A549 (cell line): ENCODE results near the gene BCO2. TPM values are rescaled to one million over a fixed set of nuclear protein-coding genes. Genes with fewer than 3 reads are reported as not detected.

Experiments
- ATAC-seq, 2 experiments: fragments of 200-7000 bp in 1 of 2; fragments of >200 bp in 1 of 2; cut with Nextera tagmentation in 1 of 2; cut with Tn5 transposase in 1 of 2; 3 replicates each; pipeline versions ENCODE4 v1.8.0 to v1.9.1; 2018 to 2020; ENCODE audit warnings: mild to moderate bottlenecking in 1 of 2, moderate library complexity in 1 of 2
- CTCF ChIA-PET: fragments of 300-600 bp; sonication (Branson Sonifier 250); formaldehyde crosslinking; extraction: SDS; loops from one replicate; lab custom pipeline; 2021; ENCODE audit warnings: antibody characterized with exemption, inconsistent platforms; lab: Yijun Ruan, JAX
- POLR2A ChIA-PET: fragments of 350-600 bp; formaldehyde crosslinking; extraction: SDS; loops from one replicate; lab custom pipeline; 2021; ENCODE audit warnings: antibody characterized with exemption, inconsistent platforms; lab: Yijun Ruan, JAX
- DNase-seq, 2 experiments: peaks; one replicate each; pipeline versions ENCODE4 v3.0.0 to v3.0.0-alpha.2; 2011 to 2016; ENCODE audit warnings: low read depth in 1 of 2, low spot score in 1 of 2
- FAIRE-seq: peaks from 2 replicates; lab custom pipeline; 2011; peaks lifted over from hg19 to GRCh38; lab: Jason Lieb, UNC
- H3K27ac ChIP-seq, 2 experiments: fragments of >200 bp; sonication (Bioruptor Twin); formaldehyde crosslinking; 3 replicates each; pipeline ENCODE4 v1.5.1; 2016 to 2017
- H3K4me1 ChIP-seq: fragments of >200 bp; sonication (Bioruptor Twin); formaldehyde crosslinking; 3 replicates; pipeline ENCODE4 v1.6.1; 2016
- H3K4me2 ChIP-seq: fragments of >200 bp; sonication (Bioruptor Twin); formaldehyde crosslinking; 3 replicates; pipeline ENCODE4 v1.6.1; 2016
- H3K4me3 ChIP-seq: fragments of >200 bp; sonication (Bioruptor Twin); formaldehyde crosslinking; 3 replicates; pipeline ENCODE4 v1.5.1; 2016
- H3K9me3 ChIP-seq: fragments of >200 bp; sonication (Bioruptor Twin); formaldehyde crosslinking; 3 replicates; pipeline ENCODE4 v1.6.1; 2016
- CBX2 ChIP-seq: fragments of 200-600 bp; sonication (generic); IDR thresholded peaks from 2 replicates; pipeline ENCODE4 v1.6.1; 2016; ENCODE audit warnings: low read depth, mild to moderate bottlenecking, borderline replicate concordance
- CBX8 ChIP-seq: fragments of 200-600 bp; sonication (generic); IDR thresholded peaks from 2 replicates; pipeline ENCODE4 v1.6.1; 2016
- CEBPB ChIP-seq, 2 experiments: fragments of >200 bp in 1 of 2; sonication (Bioruptor Twin) in 1 of 2; formaldehyde crosslinking in 1 of 2; IDR thresholded peaks; 2 replicates each; pipeline ENCODE4 v1.6.1; 2012 to 2016
- CHD4 ChIP-seq: fragments of 200-600 bp; sonication (generic); IDR thresholded peaks from 2 replicates; pipeline ENCODE4 v1.6.1; 2016; ENCODE audit warnings: antibody characterized with exemption, mild to moderate bottlenecking, borderline replicate concordance
- CTCF ChIP-seq: fragments of >200 bp; sonication (Bioruptor Twin); formaldehyde crosslinking; IDR thresholded peaks from 3 replicates; pipeline ENCODE4 v1.5.1; 2016
- E2F6 ChIP-seq: IDR thresholded peaks from 2 replicates; pipeline ENCODE4 v1.6.1; 2012; ENCODE audit warnings: low read depth, borderline replicate concordance
- EHF ChIP-seq: fragments of 250-450 bp; sonication (Bioruptor Pico); IDR thresholded peaks from 2 replicates; pipeline ENCODE4 v1.5.0; 2020; ENCODE audit warnings: mild to moderate bottlenecking
- EHMT2 ChIP-seq: fragments of 200-600 bp; sonication (generic); IDR thresholded peaks from 2 replicates; pipeline ENCODE4 v1.6.1; 2016; ENCODE audit warnings: antibody characterized with exemption, low read depth, mild to moderate bottlenecking, moderate library complexity
- FOXS1 ChIP-seq: fragments of 250-450 bp; sonication (Bioruptor Pico); IDR thresholded peaks from 2 replicates; pipeline ENCODE4 v1.5.0; 2020; ENCODE audit warnings: mild to moderate bottlenecking, moderate library complexity
- HMGXB4 ChIP-seq: fragments of 250-450 bp; sonication (Bioruptor Pico); IDR thresholded peaks from 2 replicates; pipeline ENCODE4 v1.5.0; 2021; ENCODE audit warnings: mild to moderate bottlenecking, moderate library complexity, borderline replicate concordance
- HOXB5 ChIP-seq: fragments of 250-450 bp; sonication (Bioruptor Pico); IDR thresholded peaks from 2 replicates; pipeline ENCODE4 v1.5.0; 2020; ENCODE audit warnings: mild to moderate bottlenecking, moderate library complexity
- JUN ChIP-seq, 2 experiments: fragments of >200 bp; sonication (Bioruptor Twin); formaldehyde crosslinking; IDR thresholded peaks; 2 replicates in 1 of 2; 3 replicates in 1 of 2; pipeline ENCODE4 v1.6.1; 2016 to 2017
- MYC ChIP-seq: IDR thresholded peaks from 2 replicates; pipeline ENCODE4 v1.6.1; 2012; ENCODE audit warnings: mild to moderate bottlenecking, inconsistent platforms, low read length, improper control_type of control experiment, borderline replicate concordance
- NPAS2 ChIP-seq: fragments of 250-450 bp; sonication (Bioruptor Pico); IDR thresholded peaks from 2 replicates; pipeline ENCODE4 v1.8.0; 2022; ENCODE audit warnings: mild to moderate bottlenecking, moderate library complexity, borderline replicate concordance
- PBX3 ChIP-seq: IDR thresholded peaks from 2 replicates; pipeline ENCODE4 v1.6.1; 2012
- POLR2AphosphoS2 ChIP-seq: conservative IDR thresholded peaks from 2 replicates; pipeline ENCODE4 v1.6.1; 2012; ENCODE audit warnings: low read length, improper control_type of control experiment, inconsistent platforms
- RAD21 ChIP-seq, 2 experiments: fragments of >200 bp in 1 of 2; sonication (Bioruptor Twin) in 1 of 2; formaldehyde crosslinking in 1 of 2; IDR thresholded peaks in 1 of 2; conservative IDR thresholded peaks in 1 of 2; 2 replicates in 1 of 2; 3 replicates in 1 of 2; pipeline ENCODE4 v1.6.1; 2012 to 2018; ENCODE audit warnings: inconsistent platforms in 1 of 2
- RCOR1 ChIP-seq: fragments of 150-350 bp; IDR thresholded peaks from 2 replicates; pipeline ENCODE4 v1.6.1; 2014; ENCODE audit warnings: antibody characterized with exemption, low read length, low read depth
- REST ChIP-seq: fragments of 200-600 bp; sonication (generic); IDR thresholded peaks from 2 replicates; pipeline ENCODE4 v1.6.1; 2016; ENCODE audit warnings: antibody characterized with exemption, mild to moderate bottlenecking, moderate library complexity
- RNF2 ChIP-seq: fragments of 200-600 bp; sonication (generic); IDR thresholded peaks from 2 replicates; pipeline ENCODE4 v1.6.1; 2016; ENCODE audit warnings: low read depth, mild to moderate bottlenecking, antibody characterized with exemption, moderate library complexity, borderline replicate concordance
- TP53 ChIP-seq: fragments of 250-450 bp; sonication (Bioruptor Pico); IDR thresholded peaks from 2 replicates; pipeline ENCODE4 v1.5.0; 2021; ENCODE audit warnings: mild to moderate bottlenecking, moderate library complexity
- ZC3H11A ChIP-seq: fragments of 450-650 bp; IDR thresholded peaks from 2 replicates; pipeline ENCODE4 v1.6.1; 2014; ENCODE audit warnings: antibody characterized with exemption, mild to moderate bottlenecking
- ZFP36 ChIP-seq: fragments of 450-650 bp; IDR thresholded peaks from 2 replicates; pipeline ENCODE4 v1.6.1; 2014; ENCODE audit warnings: borderline replicate concordance; ENCODE audit not compliant: partially characterized antibody
- ZSCAN20 ChIP-seq: fragments of 250-450 bp; sonication (Bioruptor Pico); IDR thresholded peaks from 2 replicates; pipeline ENCODE4 v1.8.0; 2022; ENCODE audit warnings: mild to moderate bottlenecking, moderate library complexity
- WGBS: methylation state at CpG from one replicate; pipeline ENCODE4 v1.1.6; 2017; ENCODE audit errors: missing lambda C conversion rate; 5-methylcytosine and 5-hydroxymethylcytosine counted together
- polyA plus RNA-seq, 4 experiments: library from polyadenylated mRNA; depleted of rRNA in 3 of 4; stranded (reverse); fragments of >200 nt; fragmentation: RNase III in 1 of 4; extraction: RNeasy Plus Mini Kit Qiagen cat#74134 plus additional on column Dnase treatment in 1 of 4; gene quantifications; 2 replicates in 3 of 4; 3 replicates in 1 of 4; pipeline ENCODE4 v1.2.3, GENCODE V29; 2011 to 2017

Gene BCO2
- polyA plus RNA-seq, 2 of the 4 experiments (the other 2 are of a cell fraction): 1.3 to 1.9 TPM

GRCh38 chr11:112178428-112178827, 3.1 kb downstream of the BCO2 start:
- FAIRE-seq: no peak
- H3K4me2 ChIP-seq: no peak overlapping the region
- H3K9me3 ChIP-seq: no peaks in the 10 kb centered on the region
- ChIA-PET CTCF (interaction anchor here (5.6 kb wide), 1 partner anchor 64 kb away, joined by 50 read pairs; no protein-coding TSS in a partner anchor), POLR2A (no interaction called here)
- ATAC-seq: no peak
- no peak overlapping the region for H3K27ac ChIP-seq
- TF ChIP-seq FOXS1 (no peak), RCOR1 (no peak)
- WGBS: 3% methylated on average over 1 of the region's 1 CpG
- DNase-seq: no peak
- no peak overlapping the region for H3K4me3 ChIP-seq
- peaks cover 11% of the 10 kb centered on the region; the same call in 2 of the 3 replicates for H3K4me1 ChIP-seq

GRCh38 chr11:112178936-112179335, 3.6 kb downstream of the BCO2 start:
- POLR2A ChIA-PET: no interaction called here
- Histone ChIP-seq H3K27ac (no peak overlapping the region), H3K4me2 (no peak overlapping the region), H3K4me3 (no peak overlapping the region)
- no peak for TF ChIP-seq EHMT2
- no peak for TF ChIP-seq MYC
- no peak for TF ChIP-seq TP53 (CRISPR knock-in tag)
- no peak for TF ChIP-seq EHF
- TF ChIP-seq RAD21 (conservative IDR thresholded peaks at IDR 0.05 in 1 of 2, IDR thresholded peaks at IDR 0.05 in 1 of 2): no peak
- no peak for TF ChIP-seq POLR2AphosphoS2
- no peak for TF ChIP-seq CBX8
- no peak for TF ChIP-seq FOXS1
- no peak for TF ChIP-seq PBX3
- TF ChIP-seq ZFP36: no peak
- no peak for TF ChIP-seq CHD4
- no peak for TF ChIP-seq HOXB5
- TF ChIP-seq JUN (IDR thresholded peaks at IDR 0.05): no peak
- TF ChIP-seq CBX2: no peak
- no peak for TF ChIP-seq ZC3H11A
- no peak for TF ChIP-seq E2F6
- no peak for TF ChIP-seq CEBPB (IDR thresholded peaks at IDR 0.05)
- TF ChIP-seq REST: no peak
- TF ChIP-seq, all 56 proteins: peak for 0
- H3K4me1 ChIP-seq: peaks cover 11% of the 10 kb centered on the region; the same call in 2 of the 3 replicates
- CTCF ChIA-PET: interaction anchor here (5.6 kb wide), 1 partner anchor 65 kb away, joined by 50 read pairs; no protein-coding TSS in a partner anchor
- FAIRE-seq (no peak), DNase-seq (no peak), ATAC-seq (no peak)
- H3K9me3 ChIP-seq: no peaks in the 10 kb centered on the region
- 87% methylated on average over 3 of the region's 3 CpGs for WGBS

GRCh38 chr11:112179601-112180000, 4.3 kb downstream of the BCO2 start:
- DNase-seq: no peak
- CTCF ChIA-PET: interaction anchor here (5.6 kb wide), 1 partner anchor 65 kb away, joined by 50 read pairs; no protein-coding TSS in a partner anchor
- POLR2A ChIA-PET: no interaction called here
- Histone ChIP-seq H3K4me1 (peaks cover 9% of the 10 kb centered on the region; the same call in 2 of the 3 replicates), H3K4me2 (no peak overlapping the region), H3K9me3 (no peaks in the 10 kb centered on the region), H3K4me3 (no peak overlapping the region), H3K27ac (no peak overlapping the region)
- FAIRE-seq: no peak
- no peak for ATAC-seq
- TF ChIP-seq EHMT2 (no peak), RAD21 (conservative IDR thresholded peaks at IDR 0.05 in 1 of 2, IDR thresholded peaks at IDR 0.05 in 1 of 2) (no peak), RNF2 (no peak), CTCF (no peak), HMGXB4 (no peak), POLR2AphosphoS2 (no peak), NPAS2 (CRISPR knock-in tag) (no peak), ZSCAN20 (CRISPR knock-in tag) (no peak), MYC (no peak), E2F6 (no peak)
